DMS 273 treated with DMSO at 0.1 percent for 48 hours (cell line): ENCODE data around the gene ZNF385C.
"Not testable (repeated sequence)": the region's sequence is repeated elsewhere in the genome, so short reads cannot be mapped to it uniquely, and the experiment has no call there.

Experiments used
- DNase-seq: peaks from one replicate; lab custom pipeline; 2025; lab: John Stamatoyannopoulos, UW

Gene ZNF385C

GRCh38 chr17:42097691-42098631, at the start of gene ZNF385C:
Gene ZNF385C (minus strand): TSS chr17:42098473. CDS start chr17:42063056, 35,417 bp downstream.
- DNase-seq = no peak

GRCh38 chr17:42146911-42147607, 48.8 kb upstream of the ZNF385C start:
- DNase-seq = no peak

GRCh38 chr17:42143138-42143537, 44.9 kb upstream of the ZNF385C start:
- not testable (repeated sequence) for DNase-seq

- no peak for DNase-seq
Measured at GRCh38 chr17:42142371-42142896, 44.2 kb upstream of the ZNF385C start.

- no peak for DNase-seq
Measured at GRCh38 chr17:42141382-42141781, 43.1 kb upstream of the ZNF385C start.

- DNase-seq = not testable (repeated sequence)
Measured at GRCh38 chr17:42140690-42141089, 42.4 kb upstream of the ZNF385C start.

GRCh38 chr17:42138749-42139492, 40.6 kb upstream of the ZNF385C start:
- no peak for DNase-seq

- no peak for DNase-seq
Measured at GRCh38 chr17:42136654-42137051, 38.4 kb upstream of the ZNF385C start.

- DNase-seq = no peak
Measured at GRCh38 chr17:42135664-42136653, 37.7 kb upstream of the ZNF385C start.

- no peak for DNase-seq
Measured at GRCh38 chr17:42135151-42135550, 36.9 kb upstream of the ZNF385C start.

GRCh38 chr17:42133461-42134041, 35.3 kb upstream of the ZNF385C start:
- DNase-seq = peak; percentile 23

- no peak for DNase-seq
Measured at GRCh38 chr17:42132941-42133340, 34.7 kb upstream of the ZNF385C start.

GRCh38 chr17:42131981-42132432, 33.7 kb upstream of the ZNF385C start:
- DNase-seq = no peak

- no peak for DNase-seq
Measured at GRCh38 chr17:42131232-42131631, 33.0 kb upstream of the ZNF385C start.

GRCh38 chr17:42130310-42130936, 32.1 kb upstream of the ZNF385C start:
- no peak for DNase-seq

GRCh38 chr17:42129109-42129837, 31.0 kb upstream of the ZNF385C start:
- DNase-seq = no peak

GRCh38 chr17:42127414-42127813, 29.1 kb upstream of the ZNF385C start:
- DNase-seq = no peak

- DNase-seq = no peak
Measured at GRCh38 chr17:42126836-42127235, 28.6 kb upstream of the ZNF385C start.

- no peak for DNase-seq
Measured at GRCh38 chr17:42125565-42125964, 27.3 kb upstream of the ZNF385C start.
